Body of pancreas (tissue), 4 donors: ENCODE results near the gene NSL1.

Experiments
- CTCF ChIP-seq, 7 experiments: fragments of 450-650 bp in 4 of 7; fragments of 200-600 bp in 3 of 7; sonication (generic) in 3 of 7; IDR thresholded peaks; one replicate each; pipeline ENCODE4 v1.5.1; 2016 to 2019; ENCODE audit warnings: antibody characterized with exemption in 7 of 7
- POLR2A ChIP-seq, 3 donors: fragments of 450-650 bp; IDR thresholded peaks; one replicate each; pipeline ENCODE4 v1.6.1; 2016; ENCODE audit warnings: antibody characterized with exemption in 3 of 3, mild to moderate bottlenecking in 2 of 3

- TF ChIP-seq POLR2A (IDR thresholded peaks at IDR 0.05) (no peak), CTCF (IDR thresholded peaks at IDR 0.05) (no peak)
Measured at GRCh38 chr1:212759683-212760082, 31.9 kb downstream of the NSL1 start.
